Measurements from ENCODE around the gene RPS19.

RPS19 gene

GRCh38 chr19:41816761-41817160 lies 43.3 kb upstream of the RPS19 start:
- no peak for TF ChIP-seq CTCF (IDR thresholded peaks at IDR 0.05; ENCODE audit: insufficient read depth, low read length, missing control alignments)
- ChIA-PET POLR2A (no interaction called here), CTCF (no interaction called here)
- DNase-seq (ENCODE audit: low read depth, low spot score): no peak
- H3K4me3 ChIP-seq (ENCODE audit: low read depth, low read length): no peak overlapping the region

GRCh38 chr19:41821003-41821735 lies 38.9 kb upstream of the RPS19 start:
- TF ChIP-seq CTCF (IDR thresholded peaks at IDR 0.05; ENCODE audit: insufficient read depth, low read length, missing control alignments): peak; percentile 31
- no peak for DNase-seq (ENCODE audit: low read depth, low spot score)
- CTCF ChIA-PET: interaction anchor here (0.7 to 1.4 kb wide), 5 partner anchors 16 to 68 kb away, joined by 3 to 5 read pairs (median 3); no protein-coding TSS in a partner anchor
- H3K4me3 ChIP-seq (ENCODE audit: low read depth, low read length): no peak overlapping the region
- POLR2A ChIA-PET: no interaction called here

- CTCF ChIA-PET: interaction anchor here (0.8 to 5.1 kb wide), 2 partner anchors 12 to 53 kb away, joined by 3 to 29 read pairs; no protein-coding TSS in a partner anchor
- H3K4me3 ChIP-seq (ENCODE audit: low read depth, low read length): no peak overlapping the region
- TF ChIP-seq CTCF (IDR thresholded peaks at IDR 0.05; ENCODE audit: insufficient read depth, low read length, missing control alignments): no peak
- POLR2A ChIA-PET: no interaction called here
- DNase-seq (ENCODE audit: low read depth, low spot score): no peak
Measured at GRCh38 chr19:41837981-41838708, 21.9 kb upstream of the RPS19 start.

GRCh38 chr19:41839211-41839610 lies 20.8 kb upstream of the RPS19 start:
- POLR2A ChIA-PET: no interaction called here
- no peak for DNase-seq (ENCODE audit: low read depth, low spot score)
- CTCF ChIA-PET: interaction anchor here (0.8 kb wide), 1 partner anchor 54 kb away, joined by 3 read pairs; no protein-coding TSS in a partner anchor

GRCh38 chr19:41843371-41843770 lies 16.7 kb upstream of the RPS19 start:
- DNase-seq (ENCODE audit: low read depth, low spot score): no peak
- POLR2A ChIA-PET: no interaction called here
- CTCF ChIA-PET: interaction anchor here (0.6 to 1.4 kb wide), 2 partner anchors 9 to 107 kb away, joined by 3 to 8 read pairs; no protein-coding TSS in a partner anchor
- no peak overlapping the region for H3K4me3 ChIP-seq (ENCODE audit: low read depth, low read length)
- TF ChIP-seq CTCF (IDR thresholded peaks at IDR 0.05; ENCODE audit: insufficient read depth, low read length, missing control alignments): no peak

More at GRCh38 chr19:41839211-41839610, 20.8 kb upstream of the RPS19 start:
- H3K4me3 ChIP-seq (ENCODE audit: low read depth, low read length): no peak overlapping the region
- TF ChIP-seq CTCF (IDR thresholded peaks at IDR 0.05; ENCODE audit: insufficient read depth, low read length, missing control alignments): no peak

GRCh38 chr19:41844601-41845000 lies 15.5 kb upstream of the RPS19 start, which contains the start of gene LYPD4:
LYPD4 (minus strand) TSS chr19:41844683; CDS start chr19:41839285, 5,398 bp downstream.
- ChIA-PET CTCF (interaction anchor here (1.5 kb wide), 1 partner anchor 9 kb away, joined by 5 read pairs; no protein-coding TSS in a partner anchor), POLR2A (no interaction called here)
- no peak for TF ChIP-seq CTCF (IDR thresholded peaks at IDR 0.05; ENCODE audit: insufficient read depth, low read length, missing control alignments)
- H3K4me3 ChIP-seq (ENCODE audit: low read depth, low read length): no peak within 1 kb of the TSS
- no peak for DNase-seq (ENCODE audit: low read depth, low spot score)
